ENCODE data around the gene NKAIN1.

DNA sequence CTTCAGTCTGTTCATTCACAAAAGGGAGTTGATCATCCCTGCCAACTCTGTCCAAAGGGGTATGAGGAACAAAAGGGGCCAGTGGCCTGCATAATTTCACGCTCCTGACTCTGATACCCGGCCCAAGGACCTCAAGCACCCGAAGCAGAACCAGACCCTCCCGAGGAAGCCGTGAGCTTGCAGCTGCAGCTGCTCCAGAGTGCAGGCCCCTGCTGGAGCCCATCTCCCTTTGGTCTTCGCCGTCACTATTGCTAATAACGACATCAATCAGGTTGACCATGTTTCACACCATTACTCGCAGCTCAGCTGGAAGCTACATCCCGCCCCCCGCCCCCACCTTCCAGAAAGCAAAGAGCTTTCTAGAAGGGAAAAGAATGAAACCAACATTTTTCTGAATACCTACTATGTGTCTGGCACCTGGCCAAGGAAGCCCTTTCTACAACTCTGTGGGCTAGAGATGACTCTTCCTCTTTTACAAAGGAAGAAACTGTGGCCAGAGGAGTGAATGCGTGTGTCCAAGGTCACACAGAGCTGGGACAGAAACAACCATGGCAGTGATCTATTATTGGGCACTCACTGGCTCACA lies 5.5 kb downstream of the NKAIN1 start:
- TF ChIP-seq POLR2A (IDR thresholded peaks at IDR 0.05): no peak
- TF ChIP-seq, protein P1, sequence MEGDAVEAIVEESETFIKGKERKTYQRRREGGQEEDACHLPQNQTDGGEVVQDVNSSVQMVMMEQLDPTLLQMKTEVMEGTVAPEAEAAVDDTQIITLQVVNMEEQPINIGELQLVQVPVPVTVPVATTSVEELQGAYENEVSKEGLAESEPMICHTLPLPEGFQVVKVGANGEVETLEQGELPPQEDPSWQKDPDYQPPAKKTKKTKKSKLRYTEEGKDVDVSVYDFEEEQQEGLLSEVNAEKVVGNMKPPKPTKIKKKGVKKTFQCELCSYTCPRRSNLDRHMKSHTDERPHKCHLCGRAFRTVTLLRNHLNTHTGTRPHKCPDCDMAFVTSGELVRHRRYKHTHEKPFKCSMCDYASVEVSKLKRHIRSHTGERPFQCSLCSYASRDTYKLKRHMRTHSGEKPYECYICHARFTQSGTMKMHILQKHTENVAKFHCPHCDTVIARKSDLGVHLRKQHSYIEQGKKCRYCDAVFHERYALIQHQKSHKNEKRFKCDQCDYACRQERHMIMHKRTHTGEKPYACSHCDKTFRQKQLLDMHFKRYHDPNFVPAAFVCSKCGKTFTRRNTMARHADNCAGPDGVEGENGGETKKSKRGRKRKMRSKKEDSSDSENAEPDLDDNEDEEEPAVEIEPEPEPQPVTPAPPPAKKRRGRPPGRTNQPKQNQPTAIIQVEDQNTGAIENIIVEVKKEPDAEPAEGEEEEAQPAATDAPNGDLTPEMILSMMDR (IDR thresholded peaks at IDR 0.05): no peak
- TF ChIP-seq POLR2AphosphoS5 (IDR thresholded peaks at IDR 0.05): no peak
- TF ChIP-seq EP300 (IDR thresholded peaks at IDR 0.05; ENCODE audit: low read depth): no peak
